Measurements from ENCODE around the gene SEMA7A.

SEMA7A gene

GRCh38 chr15:74411686-74412085 lies 22.1 kb downstream of the SEMA7A start:
- Histone ChIP-seq H3K27ac (no peak overlapping the region), H3K27me3 (replicated peaks) (no peaks in the 10 kb centered on the region), H3K4me3 (ENCODE audit: low read depth, low read length) (no peak overlapping the region), H3K36me3 (replicated peaks) (peaks cover 59% of the 10 kb centered on the region)
- TF ChIP-seq, protein P1, sequence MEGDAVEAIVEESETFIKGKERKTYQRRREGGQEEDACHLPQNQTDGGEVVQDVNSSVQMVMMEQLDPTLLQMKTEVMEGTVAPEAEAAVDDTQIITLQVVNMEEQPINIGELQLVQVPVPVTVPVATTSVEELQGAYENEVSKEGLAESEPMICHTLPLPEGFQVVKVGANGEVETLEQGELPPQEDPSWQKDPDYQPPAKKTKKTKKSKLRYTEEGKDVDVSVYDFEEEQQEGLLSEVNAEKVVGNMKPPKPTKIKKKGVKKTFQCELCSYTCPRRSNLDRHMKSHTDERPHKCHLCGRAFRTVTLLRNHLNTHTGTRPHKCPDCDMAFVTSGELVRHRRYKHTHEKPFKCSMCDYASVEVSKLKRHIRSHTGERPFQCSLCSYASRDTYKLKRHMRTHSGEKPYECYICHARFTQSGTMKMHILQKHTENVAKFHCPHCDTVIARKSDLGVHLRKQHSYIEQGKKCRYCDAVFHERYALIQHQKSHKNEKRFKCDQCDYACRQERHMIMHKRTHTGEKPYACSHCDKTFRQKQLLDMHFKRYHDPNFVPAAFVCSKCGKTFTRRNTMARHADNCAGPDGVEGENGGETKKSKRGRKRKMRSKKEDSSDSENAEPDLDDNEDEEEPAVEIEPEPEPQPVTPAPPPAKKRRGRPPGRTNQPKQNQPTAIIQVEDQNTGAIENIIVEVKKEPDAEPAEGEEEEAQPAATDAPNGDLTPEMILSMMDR (IDR thresholded peaks at IDR 0.05; ENCODE audit: low read depth, low read length, missing control alignments), result no peak
- no peak for DNase-seq
- in situ Hi-C loops (cut with HindIII; ENCODE audit: low pct_ligation_motif_present, low sequenced_read_pairs), result no loop called here

DNA sequence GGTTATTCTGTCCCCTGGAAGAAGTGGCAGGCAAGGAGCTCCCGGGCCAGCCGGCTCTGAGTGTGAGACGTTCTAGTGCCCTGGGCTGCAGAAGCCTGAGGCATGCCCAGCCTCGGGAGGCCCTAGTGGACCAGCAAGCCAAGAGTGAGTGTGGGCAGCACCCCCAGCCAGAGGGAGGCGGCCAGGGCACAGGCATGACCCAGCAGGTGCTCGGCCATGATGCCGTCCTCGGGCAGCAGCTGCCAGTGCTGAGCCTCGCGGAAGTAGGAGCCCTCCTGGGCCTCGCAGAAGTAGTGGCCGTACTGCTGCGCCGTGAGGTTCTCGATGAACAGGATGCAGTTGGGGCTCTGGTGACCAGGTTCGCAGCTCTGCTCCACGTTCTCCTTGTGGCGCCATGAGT lies 23.3 kb downstream of the SEMA7A start:
- no peaks in the 10 kb centered on the region for H3K27me3 ChIP-seq (replicated peaks)
- H3K27ac ChIP-seq, result no peak overlapping the region
- peaks cover 48% of the 10 kb centered on the region for H3K36me3 ChIP-seq (replicated peaks)
- DNase-seq, result no peak
- TF ChIP-seq, protein P1 (IDR thresholded peaks at IDR 0.05; ENCODE audit: low read depth, low read length, missing control alignments), result no peak
- no peak overlapping the region for H3K4me3 ChIP-seq (ENCODE audit: low read depth, low read length)
- in situ Hi-C loops (cut with HindIII; ENCODE audit: low pct_ligation_motif_present, low sequenced_read_pairs), result no loop called here

- no peak overlapping the region for H3K27ac ChIP-seq
These were observed 24.5 kb downstream of the SEMA7A start for GRCh38 chr15:74409225-74409624.

DNA sequence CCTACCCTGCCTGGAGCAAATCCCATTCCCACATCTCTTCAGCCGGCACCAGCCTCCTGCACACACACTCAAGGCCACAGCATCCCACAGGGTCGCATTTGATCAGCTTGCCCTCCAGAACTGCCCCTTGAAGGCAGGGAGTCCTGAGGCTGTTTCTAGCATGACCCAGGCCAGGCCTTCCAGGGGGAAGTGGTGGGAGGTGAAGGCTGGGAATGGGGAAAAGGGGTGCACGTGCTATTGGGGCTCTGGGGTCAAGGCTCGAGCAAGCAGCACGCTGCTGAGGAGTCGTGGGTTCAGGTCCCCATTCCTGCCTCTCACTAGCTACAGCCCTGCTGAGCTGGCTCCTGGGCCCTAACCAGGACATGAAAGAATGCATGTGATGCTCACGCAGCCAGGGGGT lies 24.9 kb downstream of the SEMA7A start:
- TF ChIP-seq, protein P1 (IDR thresholded peaks at IDR 0.05; ENCODE audit: low read depth, low read length, missing control alignments), result no peak
- Histone ChIP-seq H3K27ac (no peak overlapping the region), H3K36me3 (replicated peaks) (peaks cover 31% of the 10 kb centered on the region), H3K27me3 (replicated peaks) (no peaks in the 10 kb centered on the region), H3K4me3 (ENCODE audit: low read depth, low read length) (no peak overlapping the region)
- in situ Hi-C loops (cut with HindIII; ENCODE audit: low pct_ligation_motif_present, low sequenced_read_pairs), result no loop called here
- no peak for DNase-seq

More at GRCh38 chr15:74409225-74409624, 24.5 kb downstream of the SEMA7A start:
- in situ Hi-C loops (cut with HindIII; ENCODE audit: low pct_ligation_motif_present, low sequenced_read_pairs), result no loop called here
- DNase-seq, result no peak
- H3K36me3 ChIP-seq (replicated peaks), result peaks cover 35% of the 10 kb centered on the region
- TF ChIP-seq, protein P1 (IDR thresholded peaks at IDR 0.05; ENCODE audit: low read depth, low read length, missing control alignments), result no peak
- H3K27me3 ChIP-seq (replicated peaks), result no peaks in the 10 kb centered on the region
- H3K4me3 ChIP-seq (ENCODE audit: low read depth, low read length), result no peak overlapping the region

- no peaks in the 10 kb centered on the region for H3K27me3 ChIP-seq (replicated peaks)
- no peak overlapping the region for H3K4me3 ChIP-seq (ENCODE audit: low read depth, low read length)
- in situ Hi-C loops (cut with HindIII; ENCODE audit: low pct_ligation_motif_present, low sequenced_read_pairs), result no loop called here
- peaks cover 27% of the 10 kb centered on the region for H3K36me3 ChIP-seq (replicated peaks)
- no peak overlapping the region for H3K27ac ChIP-seq
- TF ChIP-seq, protein P1 (IDR thresholded peaks at IDR 0.05; ENCODE audit: low read depth, low read length, missing control alignments), result no peak
- no peak for DNase-seq
These were observed 25.4 kb downstream of the SEMA7A start for GRCh38 chr15:74408385-74408784.

DNA sequence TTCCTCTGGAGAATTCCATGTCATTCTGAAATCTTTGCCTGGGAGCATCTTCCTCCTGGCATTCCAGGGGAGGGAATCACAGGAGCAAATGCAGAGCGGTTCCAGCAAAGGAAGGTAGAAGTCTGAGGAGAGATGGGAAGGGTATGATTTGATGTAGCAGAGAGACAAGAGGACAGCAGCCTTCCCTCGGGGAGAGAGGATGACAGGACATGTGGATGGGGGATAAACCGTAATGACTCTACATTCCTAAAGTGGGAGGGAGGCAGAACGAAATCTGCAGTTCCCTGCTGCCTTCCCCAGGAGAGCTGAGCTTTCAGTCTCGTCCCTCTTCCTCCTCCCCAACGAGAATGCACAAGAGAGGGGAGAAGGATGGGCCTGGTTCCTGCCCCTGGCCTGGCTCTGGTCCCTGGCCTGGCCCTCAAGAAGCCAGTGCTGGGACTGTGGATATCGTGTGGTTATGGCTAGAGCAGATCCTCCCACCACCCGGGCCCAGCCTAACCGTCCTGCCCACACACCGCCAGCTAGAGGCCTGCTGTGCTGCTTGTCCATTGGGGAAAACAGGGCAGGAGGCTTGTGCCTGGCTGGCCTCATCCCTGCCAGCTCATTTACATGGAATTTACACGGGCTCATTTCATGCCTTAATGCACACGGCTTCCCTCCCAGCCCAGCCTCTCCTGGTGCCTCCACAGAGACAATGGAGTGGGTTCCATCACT lies 26.6 kb downstream of the SEMA7A start:
- Histone ChIP-seq H3K27ac (peak overlapping the region; percentile 30), H3K4me3 (ENCODE audit: low read depth, low read length) (no peak overlapping the region), H3K36me3 (replicated peaks) (peaks cover 22% of the 10 kb centered on the region), H3K27me3 (replicated peaks) (no peaks in the 10 kb centered on the region)
- in situ Hi-C loops (cut with HindIII; ENCODE audit: low pct_ligation_motif_present, low sequenced_read_pairs), result no loop called here
- TF ChIP-seq, protein P1 (IDR thresholded peaks at IDR 0.05; ENCODE audit: low read depth, low read length, missing control alignments), result peak; percentile 15
- DNase-seq, result peak; percentile 85
